ENCODE results near the gene BDKRB2.

BDKRB2 gene

DNA sequence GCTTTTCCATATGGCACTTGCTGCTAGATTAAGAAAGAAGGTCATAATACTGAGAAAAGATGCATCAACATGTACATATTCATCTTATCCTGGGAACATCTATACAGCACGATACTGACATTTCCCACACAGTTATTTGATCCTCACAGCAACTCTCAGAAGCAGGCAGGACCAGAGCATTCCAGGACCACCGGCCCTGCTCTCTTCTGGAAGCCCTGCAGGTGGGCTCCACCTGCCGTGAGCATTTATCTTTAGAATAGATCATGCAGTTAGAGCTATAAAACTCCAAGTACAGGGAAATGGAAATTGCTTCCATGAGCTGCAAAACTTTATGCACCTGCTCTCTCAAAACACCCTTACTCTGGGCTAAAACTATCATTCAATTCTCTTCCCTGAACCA lies 45.8 kb downstream of the BDKRB2 start:
- Histone ChIP-seq H3K4me3 (ENCODE audit: low read length in 2 of 2) (no peak overlapping the region), H3K36me3 (ENCODE audit: control insufficient read depth in 2 of 2, insufficient read depth in 2 of 2, low read length in 2 of 2) (no peaks in the 10 kb centered on the region), H3K27me3 (ENCODE audit: control insufficient read depth in 2 of 2, insufficient read depth in 2 of 2, low read length in 2 of 2) (no peaks in the 10 kb centered on the region), H3K9ac (ENCODE audit: low read depth in 1 of 2, low read length in 2 of 2) (no peak overlapping the region), H3K27ac (ENCODE audit: low read depth in 2 of 2, low read length in 2 of 2) (no peak overlapping the region), H3K9me3 (ENCODE audit: control insufficient read depth in 2 of 2, low read length in 2 of 2) (no peaks in the 10 kb centered on the region), H3K4me1 (ENCODE audit: control insufficient read depth in 2 of 2, insufficient read depth in 2 of 2, low read length in 2 of 2) (peaks cover 0 to 3% of the 10 kb centered on the region in 2 donors)

DNA sequence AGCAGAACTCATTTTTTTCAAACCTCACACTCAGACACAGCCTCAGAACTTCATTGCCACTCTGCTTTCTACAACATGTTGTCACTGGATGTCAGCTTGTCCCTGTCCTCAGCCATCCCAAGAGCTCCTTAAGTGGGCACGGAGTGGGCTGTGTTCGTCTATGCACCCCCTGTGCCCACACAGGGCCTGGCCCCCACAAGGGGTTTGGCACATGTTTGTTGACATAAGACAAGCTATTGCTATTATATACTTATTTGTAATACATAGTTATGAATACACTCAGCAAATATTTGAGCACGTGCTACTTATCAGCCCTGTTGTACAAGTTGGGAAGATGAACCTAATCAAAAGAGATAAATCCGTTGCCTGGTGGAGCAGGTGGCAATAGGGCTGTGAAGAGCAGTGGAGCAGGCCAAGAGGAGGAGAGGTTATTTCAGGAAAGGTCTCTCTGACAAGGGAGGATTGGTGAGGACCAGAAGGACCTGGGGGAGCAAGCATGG lies 47.1 kb downstream of the BDKRB2 start:
- Histone ChIP-seq H3K27me3 (ENCODE audit: control insufficient read depth in 2 of 2, insufficient read depth in 2 of 2, low read length in 2 of 2) (no peaks in the 10 kb centered on the region), H3K36me3 (ENCODE audit: control insufficient read depth in 2 of 2, insufficient read depth in 2 of 2, low read length in 2 of 2) (no peaks in the 10 kb centered on the region), H3K4me3 (ENCODE audit: low read length in 2 of 2) (no peak overlapping the region), H3K9ac (ENCODE audit: low read depth in 1 of 2, low read length in 2 of 2) (no peak overlapping the region), H3K9me3 (ENCODE audit: control insufficient read depth in 2 of 2, low read length in 2 of 2) (no peaks in the 10 kb centered on the region), H3K4me1 (ENCODE audit: control insufficient read depth in 2 of 2, insufficient read depth in 2 of 2, low read length in 2 of 2) (peaks cover 2 to 3% of the 10 kb centered on the region in 2 donors), H3K27ac (ENCODE audit: low read depth in 2 of 2, low read length in 2 of 2) (no peak overlapping the region)

DNA sequence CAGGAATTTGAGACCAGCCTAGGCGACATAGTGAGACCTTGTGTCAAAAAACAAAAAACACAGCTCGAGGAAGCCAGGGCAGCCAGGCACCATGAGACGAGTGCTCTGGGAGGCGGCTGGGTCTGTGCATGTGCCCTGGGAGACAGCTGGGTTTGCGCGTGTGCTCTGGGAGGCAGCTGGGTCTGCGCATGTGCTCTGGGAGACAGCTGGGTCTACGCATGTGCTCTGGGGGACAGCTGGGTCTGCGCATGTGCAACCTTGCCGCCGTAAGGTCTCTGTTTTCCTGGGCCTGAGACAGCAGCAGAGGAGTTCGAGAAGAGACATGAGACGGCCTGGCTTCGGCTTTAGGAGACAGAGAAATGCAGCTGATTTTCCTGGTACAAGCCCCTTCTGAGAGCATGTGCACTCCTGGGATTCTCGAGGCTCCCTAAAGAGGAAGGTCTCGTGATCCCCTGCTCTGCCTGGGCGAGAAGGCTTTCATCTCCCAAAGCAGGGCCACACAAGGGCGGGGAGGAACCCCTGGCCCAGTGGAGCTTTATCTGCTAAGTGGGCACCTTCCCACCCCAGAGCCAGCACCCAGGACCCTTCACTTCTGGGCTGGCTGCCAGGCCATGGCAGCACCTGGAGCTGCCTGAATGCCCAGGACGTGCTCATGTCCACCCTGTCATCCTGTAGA lies 47.8 kb downstream of the BDKRB2 start:
- Histone ChIP-seq H3K4me3 (ENCODE audit: low read length in 2 of 2) (no peak overlapping the region), H3K9me3 (ENCODE audit: control insufficient read depth in 2 of 2, low read length in 2 of 2) (no peaks in the 10 kb centered on the region), H3K36me3 (ENCODE audit: control insufficient read depth in 2 of 2, insufficient read depth in 2 of 2, low read length in 2 of 2) (no peaks in the 10 kb centered on the region), H3K27ac (ENCODE audit: low read depth in 2 of 2, low read length in 2 of 2) (peak overlapping the region in 1 of 2 donors; percentile 32), H3K4me1 (ENCODE audit: control insufficient read depth in 2 of 2, insufficient read depth in 2 of 2, low read length in 2 of 2) (peaks cover 2 to 3% of the 10 kb centered on the region in 2 donors), H3K27me3 (ENCODE audit: control insufficient read depth in 2 of 2, insufficient read depth in 2 of 2, low read length in 2 of 2) (no peaks in the 10 kb centered on the region), H3K9ac (ENCODE audit: low read depth in 1 of 2, low read length in 2 of 2) (no peak overlapping the region)

DNA sequence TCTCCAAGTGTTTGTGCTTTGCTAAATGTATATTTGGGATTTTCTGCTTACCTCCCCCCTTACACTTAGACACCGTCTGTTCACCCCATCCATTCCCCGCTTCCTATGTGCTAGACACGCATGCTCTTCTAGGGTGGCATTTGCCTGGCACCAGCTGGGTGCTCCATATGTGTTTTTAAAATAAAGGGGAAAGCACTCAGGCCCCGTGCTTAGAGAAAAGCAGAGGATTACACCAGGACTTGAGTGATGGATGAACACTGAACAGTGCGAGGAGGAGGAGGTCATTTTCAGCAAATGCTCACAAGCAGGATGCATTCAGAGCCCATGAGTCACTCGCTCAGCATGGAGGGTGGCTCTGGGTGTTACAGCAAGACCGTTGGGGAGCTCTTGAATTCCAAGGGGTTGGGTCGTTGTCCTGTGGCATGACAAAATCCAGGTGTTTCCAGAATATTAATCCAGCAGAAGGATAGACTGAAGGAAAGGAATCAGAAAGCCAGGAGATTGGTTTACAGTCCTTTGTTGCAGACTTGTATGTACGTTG lies 48.4 kb downstream of the BDKRB2 start:
- H3K4me3 ChIP-seq (ENCODE audit: low read length in 2 of 2), result no peak overlapping the region
- peak overlapping the region in 1 of 2 donors; percentile 32 for H3K27ac ChIP-seq (ENCODE audit: low read depth in 2 of 2, low read length in 2 of 2)
- no peaks in the 10 kb centered on the region for H3K36me3 ChIP-seq (ENCODE audit: control insufficient read depth in 2 of 2, insufficient read depth in 2 of 2, low read length in 2 of 2)
- no peaks in the 10 kb centered on the region for H3K9me3 ChIP-seq (ENCODE audit: control insufficient read depth in 2 of 2, low read length in 2 of 2)
- H3K4me1 ChIP-seq (ENCODE audit: control insufficient read depth in 2 of 2, insufficient read depth in 2 of 2, low read length in 2 of 2), result peaks cover 2 to 3% of the 10 kb centered on the region in 2 donors
- H3K27me3 ChIP-seq (ENCODE audit: control insufficient read depth in 2 of 2, insufficient read depth in 2 of 2, low read length in 2 of 2), result no peaks in the 10 kb centered on the region
- no peak overlapping the region for H3K9ac ChIP-seq (ENCODE audit: low read depth in 1 of 2, low read length in 2 of 2)

DNA sequence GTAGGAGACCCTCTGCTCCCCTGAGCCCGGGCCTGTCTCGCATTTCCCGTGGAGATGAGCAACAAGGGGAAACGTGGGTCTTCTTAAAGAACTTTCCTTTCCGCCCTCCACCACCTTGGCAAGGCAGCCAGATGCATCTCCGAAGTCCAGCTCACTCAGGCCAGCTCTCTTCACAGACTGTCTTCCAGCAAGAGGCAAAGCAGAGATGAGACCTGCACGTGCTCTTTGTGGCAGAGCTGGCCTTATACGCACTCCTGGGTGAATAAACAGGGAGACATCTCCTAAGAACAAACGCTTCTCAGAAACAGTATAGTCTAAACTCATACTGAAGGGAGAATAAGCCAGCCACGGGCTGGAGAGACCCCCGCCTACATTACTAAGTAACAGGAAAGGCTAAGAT lies 50.0 kb downstream of the BDKRB2 start:
- H3K4me1 ChIP-seq (ENCODE audit: control insufficient read depth in 2 of 2, insufficient read depth in 2 of 2, low read length in 2 of 2), result peaks cover 2 to 3% of the 10 kb centered on the region in 2 donors
- H3K9ac ChIP-seq (ENCODE audit: low read depth in 1 of 2, low read length in 2 of 2), result no peak overlapping the region
- no peak overlapping the region for H3K4me3 ChIP-seq (ENCODE audit: low read length in 2 of 2)
- H3K27me3 ChIP-seq (ENCODE audit: control insufficient read depth in 2 of 2, insufficient read depth in 2 of 2, low read length in 2 of 2), result no peaks in the 10 kb centered on the region
- H3K36me3 ChIP-seq (ENCODE audit: control insufficient read depth in 2 of 2, insufficient read depth in 2 of 2, low read length in 2 of 2), result no peaks in the 10 kb centered on the region
- no peaks in the 10 kb centered on the region for H3K9me3 ChIP-seq (ENCODE audit: control insufficient read depth in 2 of 2, low read length in 2 of 2)
- H3K27ac ChIP-seq (ENCODE audit: low read depth in 2 of 2, low read length in 2 of 2), result no peak overlapping the region

DNA sequence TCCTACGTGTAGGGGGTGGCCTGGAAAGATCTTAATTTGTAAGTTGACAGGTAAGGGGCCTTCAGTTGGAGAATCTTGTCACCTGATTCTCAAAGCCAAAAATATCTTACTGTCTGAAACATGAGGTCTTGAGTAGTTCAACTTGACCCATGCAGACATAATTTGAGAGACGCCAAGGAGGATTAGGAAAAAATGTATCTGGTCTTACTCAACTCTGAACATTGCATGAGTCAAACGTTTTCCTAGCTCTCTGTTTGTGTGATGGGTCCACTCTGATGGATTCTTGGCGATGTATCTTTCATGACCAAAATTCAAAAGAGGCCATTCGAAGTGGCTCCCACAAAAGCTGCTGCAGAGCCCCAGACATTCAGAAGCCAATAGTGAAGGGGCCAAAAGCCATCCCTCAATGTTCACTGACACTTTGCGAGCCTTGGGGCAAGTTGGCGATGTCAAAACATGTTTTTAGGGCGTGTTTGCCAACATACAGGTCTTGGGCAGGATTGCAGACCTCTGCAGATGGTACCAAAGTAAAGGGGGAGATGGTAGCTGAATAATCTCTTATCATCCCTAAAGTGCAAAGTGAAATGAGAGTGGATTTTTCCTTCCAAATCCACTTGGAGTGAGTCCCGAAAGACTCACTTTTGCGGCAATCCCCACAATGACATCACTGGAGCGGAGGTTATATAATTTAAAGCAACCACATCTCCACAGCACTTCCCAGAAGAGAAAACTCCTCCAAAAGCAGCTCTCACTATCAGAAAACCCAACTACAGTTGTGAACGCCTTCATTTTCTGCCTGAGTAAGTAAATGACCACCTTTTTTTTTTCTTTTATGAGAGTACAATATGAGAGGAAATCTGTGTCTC lies 51.1 kb downstream of the BDKRB2 start, which contains the start of gene BDKRB1:
Gene BDKRB1 (plus strand): TSS at position 710 of the 866 bp plus-strand sequence. CDS start 7,473 bp downstream, outside the sequence.
- H3K4me3 ChIP-seq (ENCODE audit: low read length in 2 of 2), result peak within 1 kb of the TSS in 1 of 2 donors; percentile 1
- peak within 1 kb of the TSS in 1 of 2 donors; percentile 59 for H3K27ac ChIP-seq (ENCODE audit: low read depth in 2 of 2, low read length in 2 of 2)
- H3K9ac ChIP-seq (ENCODE audit: low read depth in 1 of 2, low read length in 2 of 2), result peak within 1 kb of the TSS in 1 of 2 donors; percentile 18
- H3K4me1 ChIP-seq (ENCODE audit: control insufficient read depth in 2 of 2, insufficient read depth in 2 of 2, low read length in 2 of 2), result peaks cover 2 to 3% of the 10 kb centered on the region in 2 donors
- no peaks in the 10 kb centered on the region for H3K9me3 ChIP-seq (ENCODE audit: control insufficient read depth in 2 of 2, low read length in 2 of 2)
- no peaks in the 10 kb centered on the region for H3K27me3 ChIP-seq (ENCODE audit: control insufficient read depth in 2 of 2, insufficient read depth in 2 of 2, low read length in 2 of 2)
- no peaks in the 10 kb centered on the region for H3K36me3 ChIP-seq (ENCODE audit: control insufficient read depth in 2 of 2, insufficient read depth in 2 of 2, low read length in 2 of 2)

- Histone ChIP-seq H3K27ac (ENCODE audit: low read depth in 2 of 2, low read length in 2 of 2) (peak overlapping the region in 1 of 2 donors; percentile 59), H3K4me1 (ENCODE audit: control insufficient read depth in 2 of 2, insufficient read depth in 2 of 2, low read length in 2 of 2) (peaks cover 2 to 3% of the 10 kb centered on the region in 2 donors), H3K27me3 (ENCODE audit: control insufficient read depth in 2 of 2, insufficient read depth in 2 of 2, low read length in 2 of 2) (no peaks in the 10 kb centered on the region)
Measured at GRCh38 chr14:96256407-96256806, 51.8 kb downstream of the BDKRB2 start.

DNA sequence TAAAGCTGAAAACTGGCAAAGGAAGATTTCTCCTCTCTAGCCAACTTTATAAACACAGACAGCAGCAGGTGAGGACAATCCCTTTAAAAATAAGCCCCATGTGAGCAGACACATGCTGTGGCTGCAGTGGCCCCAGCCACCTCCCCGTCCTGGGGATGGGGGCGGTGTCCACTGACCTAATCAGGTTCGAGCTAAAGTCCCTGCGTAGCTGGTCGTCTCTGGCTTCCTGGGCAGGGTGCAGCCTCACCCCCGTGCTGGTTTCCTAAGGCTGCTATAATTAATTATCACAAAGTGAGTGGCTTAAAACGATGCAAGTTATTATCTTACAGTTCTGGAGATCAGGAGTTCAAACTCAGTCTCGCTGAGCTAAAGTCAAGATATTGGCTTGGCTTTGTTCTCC lies 52.4 kb downstream of the BDKRB2 start:
- H3K27ac ChIP-seq (ENCODE audit: low read depth in 2 of 2, low read length in 2 of 2), result peak overlapping the region in 1 of 2 donors; percentile 7
- no peaks in the 10 kb centered on the region for H3K9me3 ChIP-seq (ENCODE audit: control insufficient read depth in 2 of 2, low read length in 2 of 2)

More at GRCh38 chr14:96256407-96256806, 51.8 kb downstream of the BDKRB2 start:
- no peak overlapping the region for H3K4me3 ChIP-seq (ENCODE audit: low read length in 2 of 2)
- no peaks in the 10 kb centered on the region for H3K9me3 ChIP-seq (ENCODE audit: control insufficient read depth in 2 of 2, low read length in 2 of 2)
- no peaks in the 10 kb centered on the region for H3K36me3 ChIP-seq (ENCODE audit: control insufficient read depth in 2 of 2, insufficient read depth in 2 of 2, low read length in 2 of 2)
- H3K9ac ChIP-seq (ENCODE audit: low read depth in 1 of 2, low read length in 2 of 2), result no peak overlapping the region

DNA sequence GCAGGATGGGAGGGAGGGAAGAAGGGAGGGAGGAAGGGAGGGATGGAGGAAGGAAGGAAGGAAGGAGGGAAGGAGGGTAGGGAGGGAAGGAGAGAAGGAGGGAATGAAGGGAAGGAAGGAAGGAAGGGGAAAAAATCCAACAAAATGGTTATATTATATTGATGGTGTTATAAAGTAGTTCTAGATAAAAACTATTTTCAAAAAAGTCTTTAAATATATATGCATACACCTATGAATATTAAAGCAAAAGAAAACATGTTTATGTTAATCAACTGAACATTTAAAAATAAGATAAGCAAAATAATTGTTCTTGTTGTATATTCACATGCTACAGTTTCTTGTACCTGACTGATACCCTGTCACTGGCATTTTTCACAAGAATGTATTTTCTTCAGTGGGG lies 53.3 kb downstream of the BDKRB2 start:
- Histone ChIP-seq H3K4me1 (ENCODE audit: control insufficient read depth in 2 of 2, insufficient read depth in 2 of 2, low read length in 2 of 2) (peaks cover 0 to 2% of the 10 kb centered on the region in 2 donors), H3K9me3 (ENCODE audit: control insufficient read depth in 2 of 2, low read length in 2 of 2) (no peaks in the 10 kb centered on the region), H3K27ac (ENCODE audit: low read depth in 2 of 2, low read length in 2 of 2) (no peak overlapping the region)

More for the DNA sequence above, 52.4 kb downstream of the BDKRB2 start:
- Histone ChIP-seq H3K4me3 (ENCODE audit: low read length in 2 of 2) (peak overlapping the region in 1 of 2 donors; percentile 1), H3K4me1 (ENCODE audit: control insufficient read depth in 2 of 2, insufficient read depth in 2 of 2, low read length in 2 of 2) (peaks cover 2 to 3% of the 10 kb centered on the region in 2 donors), H3K9ac (ENCODE audit: low read depth in 1 of 2, low read length in 2 of 2) (no peak overlapping the region), H3K27me3 (ENCODE audit: control insufficient read depth in 2 of 2, insufficient read depth in 2 of 2, low read length in 2 of 2) (no peaks in the 10 kb centered on the region), H3K36me3 (ENCODE audit: control insufficient read depth in 2 of 2, insufficient read depth in 2 of 2, low read length in 2 of 2) (no peaks in the 10 kb centered on the region)

More for the DNA sequence above, 53.3 kb downstream of the BDKRB2 start:
- Histone ChIP-seq H3K9ac (ENCODE audit: low read depth in 1 of 2, low read length in 2 of 2) (no peak overlapping the region), H3K36me3 (ENCODE audit: control insufficient read depth in 2 of 2, insufficient read depth in 2 of 2, low read length in 2 of 2) (no peaks in the 10 kb centered on the region), H3K27me3 (ENCODE audit: control insufficient read depth in 2 of 2, insufficient read depth in 2 of 2, low read length in 2 of 2) (no peaks in the 10 kb centered on the region), H3K4me3 (ENCODE audit: low read length in 2 of 2) (no peak overlapping the region)

Data from mucosa of rectum (tissue), 2 donors.